ENCODE data around the gene SWAP70. TPM values are rescaled to one million over a fixed set of nuclear protein-coding genes. Genes with fewer than 3 reads are reported as not detected.
"Not testable (repeated sequence)": the region's sequence is repeated elsewhere in the genome, so short reads cannot be mapped to it uniquely, and the experiment has no call there.

The SWAP70 gene
- total and polyA plus RNA-seq, 2 experiments from 2014 or later, result 30.3 to 33.3 TPM

- peaks cover 17% of the 10 kb centered on the region for H3K36me3 Mint-ChIP-seq (ENCODE audit: low read depth)
- DNase-seq (ENCODE audit: low spot score); H3K9me2 ChIP-seq (ENCODE audit: insufficient read depth); H3K4me3 Mint-ChIP-seq; H3K4me2 ChIP-seq; ATAC-seq; H3F3A ChIP-seq (replicated peaks; ENCODE audit: low read depth); H3K27ac ChIP-seq (ENCODE audit: low read depth); H4K20me1 ChIP-seq (replicated peaks; ENCODE audit: insufficient read depth); H3K27me3 ChIP-seq (ENCODE audit: insufficient read depth); H3K27me3 Mint-ChIP-seq (ENCODE audit: insufficient read depth, low read depth, poor library complexity); H3K36me3 ChIP-seq (ENCODE audit: insufficient read depth); H3K4me3 ChIP-seq; H2AFZ ChIP-seq; H3K79me2 ChIP-seq (replicated peaks; ENCODE audit: insufficient read depth); H3K27ac Mint-ChIP-seq: not testable (repeated sequence)
- H3K4me1 ChIP-seq (ENCODE audit: insufficient read depth), result peaks cover 15% of the 10 kb centered on the region
- peaks cover 10% of the 10 kb centered on the region for H3K9me3 Mint-ChIP-seq
- H3K4me1 Mint-ChIP-seq, result peaks cover 33% of the 10 kb centered on the region
These were observed 40.8 kb upstream of the SWAP70 start for GRCh38 chr11:9623053-9623452.

- Histone ChIP-seq H3K9me2 (ENCODE audit: insufficient read depth) (no peaks in the 10 kb centered on the region), H3K4me3 (no peak overlapping the region), H3K4me2 (no peak overlapping the region), H3F3A (replicated peaks; ENCODE audit: low read depth) (no peaks in the 10 kb centered on the region; the same call in 1 of the 2 replicates), H2AFZ (no peak overlapping the region), H3K27ac (ENCODE audit: low read depth) (no peak overlapping the region), H4K20me1 (replicated peaks; ENCODE audit: insufficient read depth) (no peaks in the 10 kb centered on the region), H3K79me2 (replicated peaks; ENCODE audit: insufficient read depth) (no peaks in the 10 kb centered on the region), H3K27me3 (ENCODE audit: insufficient read depth) (no peaks in the 10 kb centered on the region), H3K36me3 (ENCODE audit: insufficient read depth) (no peaks in the 10 kb centered on the region), H3K4me1 (ENCODE audit: insufficient read depth) (peaks cover 20% of the 10 kb centered on the region)
- DNase-seq (ENCODE audit: low spot score) (no peak), ATAC-seq (no peak)
- Mint-ChIP-seq H3K27me3 (ENCODE audit: insufficient read depth, low read depth, poor library complexity) (peaks cover 16% of the 10 kb centered on the region), H3K4me1 (peaks cover 45% of the 10 kb centered on the region), H3K36me3 (ENCODE audit: low read depth) (peaks cover 17% of the 10 kb centered on the region), H3K9me3 (peaks cover 10% of the 10 kb centered on the region), H3K27ac (no peak overlapping the region), H3K4me3 (no peak overlapping the region)
- TF ChIP-seq, protein P1, sequence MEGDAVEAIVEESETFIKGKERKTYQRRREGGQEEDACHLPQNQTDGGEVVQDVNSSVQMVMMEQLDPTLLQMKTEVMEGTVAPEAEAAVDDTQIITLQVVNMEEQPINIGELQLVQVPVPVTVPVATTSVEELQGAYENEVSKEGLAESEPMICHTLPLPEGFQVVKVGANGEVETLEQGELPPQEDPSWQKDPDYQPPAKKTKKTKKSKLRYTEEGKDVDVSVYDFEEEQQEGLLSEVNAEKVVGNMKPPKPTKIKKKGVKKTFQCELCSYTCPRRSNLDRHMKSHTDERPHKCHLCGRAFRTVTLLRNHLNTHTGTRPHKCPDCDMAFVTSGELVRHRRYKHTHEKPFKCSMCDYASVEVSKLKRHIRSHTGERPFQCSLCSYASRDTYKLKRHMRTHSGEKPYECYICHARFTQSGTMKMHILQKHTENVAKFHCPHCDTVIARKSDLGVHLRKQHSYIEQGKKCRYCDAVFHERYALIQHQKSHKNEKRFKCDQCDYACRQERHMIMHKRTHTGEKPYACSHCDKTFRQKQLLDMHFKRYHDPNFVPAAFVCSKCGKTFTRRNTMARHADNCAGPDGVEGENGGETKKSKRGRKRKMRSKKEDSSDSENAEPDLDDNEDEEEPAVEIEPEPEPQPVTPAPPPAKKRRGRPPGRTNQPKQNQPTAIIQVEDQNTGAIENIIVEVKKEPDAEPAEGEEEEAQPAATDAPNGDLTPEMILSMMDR (conservative IDR thresholded peaks at IDR 0.05; ENCODE audit: low read depth in 2 of 2), result no peak
- TF ChIP-seq STAT1 (IDR thresholded peaks at IDR 0.05; ENCODE audit: unreplicated experiment) (no peak), EZH2 (IDR thresholded peaks at IDR 0.05; ENCODE audit: low read depth, unreplicated experiment) (no peak), POLR2AphosphoS5 (IDR thresholded peaks at IDR 0.05; ENCODE audit: low read depth) (no peak), EZH2phosphoT487 (IDR thresholded peaks at IDR 0.05; ENCODE audit: unreplicated experiment) (no peak), CREB1 (CRISPR knock-in tag; IDR thresholded peaks at IDR 0.05; ENCODE audit: low read depth) (no peak), NANOG (IDR thresholded peaks at IDR 0.05; ENCODE audit: borderline replicate concordance) (no peak), ZNF331 (CRISPR knock-in tag; IDR thresholded peaks at IDR 0.05; ENCODE audit: low read depth) (no peak), ZNF114 (CRISPR knock-in tag; IDR thresholded peaks at IDR 0.05) (no peak), REST (IDR thresholded peaks at IDR 0.05; ENCODE audit: unreplicated experiment) (no peak), JUNB (IDR thresholded peaks at IDR 0.05; ENCODE audit: unreplicated experiment) (no peak), ETS1 (IDR thresholded peaks at IDR 0.05) (no peak)
These were observed 39.4 kb upstream of the SWAP70 start for GRCh38 chr11:9624448-9624847.
